ENCODE results near the gene PSMD13.

GRCh38 chr11:289398-289711, 52.6 kb downstream of the PSMD13 start:
- TF ChIP-seq CTCF (IDR thresholded peaks at IDR 0.05) (no peak), POLR2A (IDR thresholded peaks at IDR 0.05) (no peak)
